ENCODE measurements around the gene WWOX. TPM values are rescaled to one million over a fixed set of nuclear protein-coding genes. Genes with fewer than 3 reads are reported as not detected.

WWOX gene
- total and polyA plus RNA-seq, 7 donors, result 7.1 to 46.8 (median 16.1) TPM

DNA sequence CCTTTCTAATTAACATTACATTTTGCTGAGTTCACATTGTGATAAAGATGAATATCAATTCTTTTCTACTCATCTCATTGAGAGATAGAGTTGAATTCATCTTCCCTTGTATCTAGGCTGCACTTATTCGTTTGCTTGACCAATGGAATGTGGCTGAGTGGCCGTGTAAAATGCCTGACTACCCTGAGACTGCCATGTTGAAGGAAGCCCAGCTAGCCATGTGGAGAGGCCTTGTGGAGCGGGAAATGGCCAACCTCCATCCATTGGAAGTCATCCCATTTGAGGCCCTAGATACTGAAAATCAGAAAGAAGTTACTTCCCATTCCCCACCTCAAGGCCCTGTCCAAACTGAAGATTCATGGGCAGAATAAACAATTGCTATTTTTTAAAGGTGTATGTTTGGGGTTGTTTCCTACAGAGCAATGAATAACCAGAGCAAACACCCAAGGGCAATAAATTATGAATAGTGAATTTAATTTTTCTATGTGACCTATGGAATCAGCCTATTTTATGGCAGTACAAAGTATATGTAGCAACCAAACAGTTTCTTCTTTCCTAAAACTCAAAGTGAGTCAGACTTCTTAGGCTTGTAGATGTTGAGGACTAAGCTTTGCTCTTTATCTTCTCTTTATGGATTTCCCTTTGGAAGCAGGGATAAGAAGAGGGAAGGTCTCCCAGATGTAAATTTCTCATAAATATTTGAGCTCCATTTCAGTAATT, 956.0 kb downstream of the WWOX start:
- Histone ChIP-seq H3K27me3 (no peaks in the 10 kb centered on the region), H3K36me3 (no peaks in the 10 kb centered on the region), H3K9me3 (no peaks in the 10 kb centered on the region), H3K4me3 (no peak overlapping the region), H3K27ac (no peak overlapping the region), H3K4me1 (no peaks in the 10 kb centered on the region)
- 94 to 98% methylated on average over 3 of the region's 3 CpGs for WGBS, 2 donors
- TF ChIP-seq EP300 (IDR thresholded peaks at IDR 0.05), result no peak
- no peak for TF ChIP-seq POLR2A (IDR thresholded peaks at IDR 0.05)
- no peak for TF ChIP-seq POLR2AphosphoS5 (IDR thresholded peaks at IDR 0.05)
- TF ChIP-seq CTCF (IDR thresholded peaks at IDR 0.05), result no peak
- intact Hi-C loops (cut with DNase I), result no loop called here
- no peak for DNase-seq

DNA sequence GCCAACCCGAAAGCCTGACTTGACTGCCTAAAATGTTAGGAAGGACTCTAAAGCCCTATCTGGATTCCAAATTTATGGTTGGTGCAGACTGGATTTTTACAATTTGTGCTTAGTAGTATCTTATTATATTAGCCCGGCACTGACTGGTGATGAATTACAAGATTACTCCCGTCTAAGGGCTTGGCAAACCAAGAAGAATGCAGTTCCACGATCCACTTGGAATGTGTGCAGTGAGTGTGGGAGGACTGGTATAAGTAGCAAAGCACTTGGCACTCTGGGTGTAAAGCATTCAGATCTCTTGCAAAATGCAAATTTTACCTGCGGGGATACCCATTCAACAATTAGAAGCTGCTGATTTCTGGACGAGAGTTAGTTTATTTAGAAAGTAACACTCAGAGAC, 961.7 kb downstream of the WWOX start:
- no peak overlapping the region for H3K27ac ChIP-seq
- intact Hi-C loops (cut with DNase I), result no loop called here
- H3K36me3 ChIP-seq, result no peaks in the 10 kb centered on the region
- no peaks in the 10 kb centered on the region for H3K27me3 ChIP-seq
- H3K4me3 ChIP-seq, result no peak overlapping the region
- no peaks in the 10 kb centered on the region for H3K9me3 ChIP-seq
- no peak for DNase-seq
- peaks cover 0 to 24% (median 23%) of the 10 kb centered on the region in 4 donors for H3K4me1 ChIP-seq
- WGBS, 2 donors, result 84% methylated on average over 6 of the region's 6 CpGs
- TF ChIP-seq CTCF (IDR thresholded peaks at IDR 0.05) (no peak), EP300 (IDR thresholded peaks at IDR 0.05) (no peak), POLR2AphosphoS5 (IDR thresholded peaks at IDR 0.05) (no peak)

DNA sequence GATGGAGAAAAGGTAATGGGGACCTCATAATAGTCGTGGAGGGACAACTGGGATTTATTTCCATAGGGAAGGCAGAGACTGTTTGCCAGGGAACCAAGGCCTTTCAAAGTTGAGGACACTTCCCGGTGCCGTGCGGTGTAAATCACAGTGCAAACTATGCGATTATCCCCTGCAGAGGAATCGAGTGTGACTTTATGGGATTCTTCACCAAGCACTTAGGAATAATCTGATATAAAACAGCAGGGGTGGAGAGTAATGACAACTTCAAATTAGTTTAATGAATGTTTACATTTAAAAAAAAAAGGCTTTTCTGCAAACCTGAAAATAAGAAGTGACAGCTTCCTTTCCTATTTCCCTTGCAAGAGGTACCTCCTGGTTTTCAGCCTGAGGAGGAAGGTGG, 962.9 kb downstream of the WWOX start:
- WGBS, 2 donors, result 71 to 81% methylated on average over 6 of the region's 6 CpGs
- H3K36me3 ChIP-seq, result no peaks in the 10 kb centered on the region
- H3K9me3 ChIP-seq, result no peaks in the 10 kb centered on the region
- intact Hi-C loops (cut with DNase I), result no loop called here
- H3K27me3 ChIP-seq, result no peaks in the 10 kb centered on the region
- no peak for DNase-seq
- H3K4me1 ChIP-seq, result peaks cover 0 to 24% (median 23%) of the 10 kb centered on the region in 4 donors
- H3K27ac ChIP-seq, result no peak overlapping the region
- TF ChIP-seq POLR2A (IDR thresholded peaks at IDR 0.05) (no peak), POLR2AphosphoS5 (IDR thresholded peaks at IDR 0.05) (no peak), CTCF (IDR thresholded peaks at IDR 0.05) (no peak), EP300 (IDR thresholded peaks at IDR 0.05) (no peak)
- H3K4me3 ChIP-seq, result no peak overlapping the region

- intact Hi-C loops (cut with DNase I), result no loop called here
- TF ChIP-seq CTCF (IDR thresholded peaks at IDR 0.05), result no peak
- no peak for TF ChIP-seq EP300 (IDR thresholded peaks at IDR 0.05)
- TF ChIP-seq POLR2AphosphoS5 (IDR thresholded peaks at IDR 0.05), result no peak
- TF ChIP-seq POLR2A (IDR thresholded peaks at IDR 0.05), result no peak
- WGBS, 2 donors, result 89 to 94% methylated on average over 6 of the region's 6 CpGs
- Histone ChIP-seq H3K9me3 (no peaks in the 10 kb centered on the region), H3K4me3 (no peak overlapping the region), H3K27ac (no peak overlapping the region), H3K27me3 (no peaks in the 10 kb centered on the region), H3K36me3 (no peaks in the 10 kb centered on the region), H3K4me1 (peaks cover 0 to 26% (median 25%) of the 10 kb centered on the region in 4 donors)
- DNase-seq, result no peak
Observed at GRCh38 chr16:79062821-79063220, 963.4 kb downstream of the WWOX start.
